DOHH2 (cell line): Measurements from ENCODE around the gene TGFB2.

Experiments used
- H3F3A ChIP-seq: fragments of 200-600 bp; sonication (generic), shearing (Covaris generic); 2 replicates; pipeline ENCODE4 v1.6.0; 2016; ENCODE audit warnings: antibody characterized with exemption, mild to moderate bottlenecking; ENCODE audit not compliant: control insufficient read depth, insufficient read depth
- H3K27ac ChIP-seq: fragments of 200-600 bp; sonication (generic); 2 replicates; pipeline ENCODE4 v1.5.1; 2014; ENCODE audit warnings: low read depth, mild to moderate bottlenecking, low read length, moderate library complexity
- H3K27me3 ChIP-seq: fragments of 200-600 bp; sonication (generic); 2 replicates; pipeline ENCODE4 v1.6.1; 2014; ENCODE audit warnings: mild to moderate bottlenecking, low read length, mixed read lengths; ENCODE audit not compliant: control insufficient read depth
- H3K36me3 ChIP-seq: fragments of 200-600 bp; sonication (generic); 2 replicates; pipeline ENCODE4 v1.6.1; 2014; ENCODE audit warnings: mild to moderate bottlenecking, low read length, moderate library complexity, mixed read lengths; ENCODE audit not compliant: control insufficient read depth
- H3K4me1 ChIP-seq: fragments of 200-600 bp; sonication (generic); 2 replicates; pipeline ENCODE4 v1.6.1; 2014; ENCODE audit warnings: mild to moderate bottlenecking, low read length, mixed read lengths; ENCODE audit not compliant: control insufficient read depth
- H3K4me2 ChIP-seq: fragments of 200-600 bp; sonication (generic); 2 replicates; pipeline ENCODE4 v1.6.0; 2014; ENCODE audit warnings: mild to moderate bottlenecking, low read length, moderate library complexity
- H3K4me3 ChIP-seq: fragments of 200-600 bp; sonication (generic); 2 replicates; pipeline ENCODE4 v1.5.1; 2014; ENCODE audit warnings: mild to moderate bottlenecking, low read length, mixed read lengths
- H3K79me2 ChIP-seq: fragments of 200-600 bp; sonication (generic); 2 replicates; pipeline ENCODE4 v1.6.1; 2014; ENCODE audit warnings: mild to moderate bottlenecking, low read length, mixed read lengths; ENCODE audit not compliant: control insufficient read depth
- H3K9me2 ChIP-seq: fragments of 200-600 bp; sonication (generic); replicated peaks from 2 replicates; pipeline ENCODE4 v1.6.1; 2014; ENCODE audit warnings: mild to moderate bottlenecking, low read length, mixed read lengths; ENCODE audit not compliant: control insufficient read depth
- H3K9me3 ChIP-seq: fragments of 200-600 bp; sonication (generic); 2 replicates; pipeline ENCODE4 v1.6.1; 2014; ENCODE audit warnings: antibody characterized with exemption, low read length, mixed read lengths; ENCODE audit not compliant: control insufficient read depth, insufficient read depth
- H4K20me1 ChIP-seq: fragments of 200-600 bp; sonication (generic); 2 replicates; pipeline ENCODE4 v1.6.0; 2014; ENCODE audit warnings: low read depth, mild to moderate bottlenecking, antibody characterized with exemption, low read length, moderate library complexity; ENCODE audit not compliant: control insufficient read depth, insufficient read depth
- CTCF ChIP-seq: fragments of 200-600 bp; sonication (generic); IDR thresholded peaks from one replicate; pipeline ENCODE4 v1.5.1; 2014; ENCODE audit warnings: antibody characterized with exemption, mild to moderate bottlenecking, low read depth, low read length; ENCODE audit not compliant: poor library complexity, severe bottlenecking
- EZH2phosphoT487 ChIP-seq: fragments of 200-600 bp; sonication (generic); IDR thresholded peaks from 2 replicates; pipeline ENCODE4 v1.6.1; 2017; ENCODE audit warnings: borderline replicate concordance, mild to moderate bottlenecking, antibody characterized with exemption, low read length, moderate library complexity, mixed read lengths

TGFB2 gene

GRCh38 chr1:218403300-218403699, 58.2 kb downstream of the TGFB2 start:
- Histone ChIP-seq H3K9me2 (no peaks in the 10 kb centered on the region), H3K4me1 (no peaks in the 10 kb centered on the region), H3K36me3 (no peaks in the 10 kb centered on the region), H3K27me3 (no peaks in the 10 kb centered on the region), H3K4me2 (no peak overlapping the region), H3K79me2 (no peaks in the 10 kb centered on the region), H3F3A (no peaks in the 10 kb centered on the region), H3K27ac (no peak overlapping the region), H4K20me1 (no peaks in the 10 kb centered on the region), H3K4me3 (no peak overlapping the region), H3K9me3 (no peaks in the 10 kb centered on the region)
- no peak for TF ChIP-seq EZH2phosphoT487
- no peak for TF ChIP-seq CTCF

DNA sequence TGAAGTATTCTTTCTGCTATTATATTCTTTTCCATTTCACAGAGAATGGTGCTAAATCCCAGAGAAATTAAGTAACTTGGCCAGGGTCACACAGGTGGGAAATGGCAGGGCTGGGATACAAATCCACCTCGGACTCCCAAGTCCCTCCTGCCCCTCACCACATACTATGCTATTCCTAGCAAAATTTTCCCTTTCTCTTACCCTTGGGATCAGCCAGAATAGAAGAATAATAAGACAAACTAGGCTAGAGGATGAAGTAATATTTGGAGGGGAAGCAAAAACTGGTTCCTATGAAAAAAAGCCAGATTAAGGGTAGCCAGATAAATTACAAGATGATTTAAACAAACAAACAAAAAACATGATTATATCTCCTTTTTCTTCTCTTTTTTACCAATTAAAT, 62.5 kb downstream of the TGFB2 start:
- Histone ChIP-seq H3K9me3 (no peaks in the 10 kb centered on the region), H3K79me2 (no peaks in the 10 kb centered on the region), H3K36me3 (no peaks in the 10 kb centered on the region), H3K9me2 (no peaks in the 10 kb centered on the region), H3K27ac (no peak overlapping the region), H3K4me2 (no peak overlapping the region), H3K27me3 (no peaks in the 10 kb centered on the region), H3F3A (no peaks in the 10 kb centered on the region), H4K20me1 (no peaks in the 10 kb centered on the region), H3K4me3 (no peak overlapping the region), H3K4me1 (no peaks in the 10 kb centered on the region)
- no peak for TF ChIP-seq EZH2phosphoT487
- TF ChIP-seq CTCF: no peak

GRCh38 chr1:218408135-218408534, 63.0 kb downstream of the TGFB2 start:
- H3K4me2 ChIP-seq: no peak overlapping the region
- H3K27me3 ChIP-seq: no peaks in the 10 kb centered on the region
- H3K36me3 ChIP-seq: no peaks in the 10 kb centered on the region
- TF ChIP-seq CTCF (no peak), EZH2phosphoT487 (no peak)
- H3K79me2 ChIP-seq: no peaks in the 10 kb centered on the region
- no peak overlapping the region for H3K27ac ChIP-seq
- H3K9me2 ChIP-seq: no peaks in the 10 kb centered on the region
- H3K4me1 ChIP-seq: no peaks in the 10 kb centered on the region
- H3K9me3 ChIP-seq: no peaks in the 10 kb centered on the region
- no peaks in the 10 kb centered on the region for H4K20me1 ChIP-seq
- H3K4me3 ChIP-seq: no peak overlapping the region
- no peaks in the 10 kb centered on the region for H3F3A ChIP-seq

DNA sequence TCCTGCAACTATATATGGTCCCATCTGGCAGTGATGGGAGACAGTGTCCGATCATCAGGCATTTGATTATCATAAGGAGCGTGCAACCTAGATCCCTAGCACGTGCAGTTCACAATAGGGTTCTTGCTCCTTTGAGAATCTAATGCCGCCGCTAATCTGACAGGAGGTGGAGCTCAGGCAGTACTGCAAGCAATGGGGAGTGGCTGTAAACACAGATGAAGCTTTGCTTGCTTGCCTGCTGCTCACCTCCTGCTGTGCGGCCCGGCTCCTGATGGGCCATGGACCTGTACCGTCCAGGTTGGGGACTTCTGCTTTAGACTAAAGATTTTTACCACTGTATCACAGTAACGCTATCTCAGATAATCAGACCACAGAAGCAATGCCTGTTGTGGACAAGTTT, 63.8 kb downstream of the TGFB2 start:
- no peak for TF ChIP-seq EZH2phosphoT487
- no peak for TF ChIP-seq CTCF
- no peaks in the 10 kb centered on the region for H3K9me2 ChIP-seq

More for the DNA sequence above, 63.8 kb downstream of the TGFB2 start:
- Histone ChIP-seq H3K4me3 (no peak overlapping the region), H4K20me1 (no peaks in the 10 kb centered on the region), H3K9me3 (no peaks in the 10 kb centered on the region), H3K36me3 (no peaks in the 10 kb centered on the region), H3K4me1 (no peaks in the 10 kb centered on the region), H3F3A (no peaks in the 10 kb centered on the region), H3K27me3 (no peaks in the 10 kb centered on the region), H3K79me2 (no peaks in the 10 kb centered on the region), H3K4me2 (no peak overlapping the region), H3K27ac (no peak overlapping the region)
